T-helper 1 cell treated with Interleukin-12 subunit alpha and Interleukin-12 subunit beta and Interleukin-4 antibody, amounts not matched to agents 30 μg/mL and 1 μg/mL, for 36 hours (primary cell): Measurements from ENCODE around the gene ATP5ME.

Source experiments
- H3K27ac Mint-ChIP-seq: one replicate; pipeline ENCODE4 v1.8.0; 2021; ENCODE audit warnings: mild to moderate bottlenecking, mixed read lengths
- H3K27me3 Mint-ChIP-seq: one replicate; pipeline ENCODE4 v1.8.0; 2021; ENCODE audit warnings: low read depth, mixed read lengths
- H3K36me3 Mint-ChIP-seq: one replicate; pipeline ENCODE4 v1.8.0; 2021; ENCODE audit warnings: low read depth, mixed read lengths
- H3K4me1 Mint-ChIP-seq: one replicate; pipeline ENCODE4 v1.8.0; 2021; ENCODE audit warnings: low read depth, mixed read lengths
- H3K4me3 Mint-ChIP-seq: one replicate; pipeline ENCODE4 v1.8.0; 2021; ENCODE audit warnings: mild to moderate bottlenecking, moderate library complexity, mixed read lengths
- H3K9me3 Mint-ChIP-seq: one replicate; pipeline ENCODE4 v1.8.0; 2021; ENCODE audit warnings: mixed read lengths

ATP5ME gene

DNA sequence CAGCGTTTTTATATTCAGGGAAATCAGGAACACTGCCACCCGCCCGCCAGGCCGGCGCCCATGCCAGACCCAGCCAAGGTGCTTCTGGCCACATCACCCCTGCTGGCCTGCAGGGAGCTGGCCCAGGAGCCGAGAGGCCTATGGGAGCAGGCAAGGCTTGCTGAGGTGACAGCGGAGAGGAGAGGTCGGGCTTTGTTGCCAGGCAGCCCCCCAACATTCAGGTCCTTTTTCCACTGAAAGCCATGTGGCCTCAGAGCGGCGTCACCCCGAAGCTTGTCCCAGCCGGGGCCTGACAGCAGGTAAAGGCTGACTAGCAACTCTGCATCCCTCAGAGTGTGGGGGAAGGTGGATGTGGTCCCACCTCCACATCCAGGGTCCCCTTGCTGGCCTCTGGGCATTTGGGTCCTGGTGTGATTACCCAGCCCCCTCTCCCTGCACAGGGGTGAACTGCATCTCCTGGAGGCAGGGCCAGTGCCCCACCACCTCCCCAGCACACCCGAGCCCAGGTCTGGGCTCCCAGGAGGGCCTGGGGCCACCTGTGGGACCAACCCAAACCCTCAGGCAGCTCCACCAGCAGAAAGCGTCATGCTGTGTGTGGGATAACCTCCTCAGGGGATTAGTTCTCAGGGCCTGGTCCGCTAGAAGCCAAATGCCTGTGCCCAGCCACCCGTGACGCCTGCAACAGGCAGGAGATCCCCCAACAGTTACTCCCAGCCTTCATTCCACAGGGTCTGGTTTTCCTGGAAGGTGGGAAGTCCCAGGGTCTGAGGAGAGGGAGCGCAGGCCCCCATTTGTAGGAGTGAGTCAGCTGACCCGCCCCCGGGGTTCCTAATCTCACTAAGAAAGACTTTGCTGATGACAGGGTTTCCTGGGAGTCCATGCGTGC is 49.1 kb downstream of the ATP5ME start, which contains the start of gene PDE6B:
Gene PDE6B (plus strand): TSS at position 869 of the 886 bp plus-strand sequence. CDS start 54 bp downstream, outside the sequence.
- Mint-ChIP-seq H3K4me3 (no peak within 1 kb of the TSS), H3K4me1 (no peaks in the 10 kb centered on the region), H3K36me3 (no peaks in the 10 kb centered on the region), H3K27ac (no peak within 1 kb of the TSS), H3K27me3 (no peaks in the 10 kb centered on the region), H3K9me3 (peaks cover 3% of the 10 kb centered on the region)

DNA sequence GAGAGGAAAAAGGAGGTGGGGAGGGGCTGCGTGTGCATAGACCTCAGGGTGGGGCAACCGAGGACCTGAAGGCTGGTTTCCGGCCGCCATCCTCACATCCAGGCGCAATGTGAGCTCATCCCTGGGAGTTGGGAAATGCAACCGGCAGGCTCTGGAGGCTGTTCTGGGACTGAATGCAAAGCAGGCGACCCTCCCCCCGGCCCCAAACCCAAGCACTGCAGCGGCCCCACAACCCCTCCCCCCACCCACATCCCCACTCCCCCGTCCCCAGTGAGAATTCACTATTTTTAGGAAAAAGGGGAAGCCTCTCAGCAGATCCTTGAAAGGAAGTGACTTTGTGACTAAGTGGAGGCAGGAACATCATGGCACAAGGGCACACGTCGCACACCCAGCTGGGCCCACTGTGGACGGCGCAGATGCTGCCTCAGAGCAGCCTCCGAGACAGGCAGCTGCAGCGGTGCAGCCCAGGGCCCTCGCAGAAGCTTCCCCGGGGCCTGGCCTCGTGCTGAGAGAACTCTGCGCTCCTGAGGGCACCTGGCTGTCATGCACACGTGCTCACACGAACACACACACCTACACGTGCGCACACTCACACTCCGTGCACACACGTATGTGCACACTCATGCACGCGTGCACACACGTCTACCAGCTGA is 50.0 kb downstream of the ATP5ME start:
- Mint-ChIP-seq H3K9me3 (peaks cover 3% of the 10 kb centered on the region), H3K4me1 (no peaks in the 10 kb centered on the region), H3K27me3 (no peaks in the 10 kb centered on the region), H3K4me3 (no peak overlapping the region), H3K27ac (no peak overlapping the region), H3K36me3 (no peaks in the 10 kb centered on the region)

DNA sequence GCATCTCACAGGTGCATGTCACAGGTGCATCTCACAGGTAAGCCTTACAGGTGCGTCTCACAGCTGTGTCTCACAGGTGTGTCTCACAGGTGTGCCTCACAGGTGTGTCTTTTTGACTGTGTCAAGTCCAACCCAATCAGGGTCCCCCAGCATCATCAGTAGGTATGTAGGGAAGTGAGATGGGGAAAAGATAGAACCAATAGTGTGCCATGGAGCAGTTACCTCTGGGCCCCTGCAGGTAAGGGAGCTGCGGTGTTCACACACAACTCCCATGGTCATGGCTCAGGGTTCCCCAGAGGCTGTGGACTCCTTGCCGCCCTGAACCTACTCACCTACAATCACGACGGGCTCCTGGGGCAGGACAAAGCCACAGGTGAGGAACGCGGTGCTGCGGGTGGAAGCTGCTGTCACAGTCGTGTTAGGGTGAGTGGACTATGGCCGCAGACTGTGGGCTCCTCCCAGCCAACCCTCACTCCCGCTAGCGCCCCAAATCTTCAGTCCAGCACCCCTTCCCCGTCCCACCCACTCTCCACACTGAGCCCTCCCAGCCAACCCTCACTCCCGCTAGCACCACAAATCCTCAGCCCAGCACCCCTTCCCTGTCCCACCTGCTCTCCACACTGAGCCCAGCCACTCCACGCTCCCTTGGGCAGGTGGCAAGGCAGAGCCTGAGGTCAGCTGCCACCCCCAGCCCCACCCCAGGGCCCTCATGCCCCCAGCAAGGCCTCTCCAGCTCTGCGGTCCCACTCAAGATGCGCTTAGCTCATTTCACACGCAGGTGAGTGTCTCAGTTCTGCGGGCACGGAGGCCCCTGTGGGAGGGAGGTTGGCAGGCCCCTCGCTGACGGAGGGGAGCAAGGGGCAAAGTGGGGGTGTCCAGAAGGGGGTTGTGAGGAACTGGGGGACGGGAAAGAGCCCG is 50.8 kb downstream of the ATP5ME start:
- H3K36me3 Mint-ChIP-seq, result no peaks in the 10 kb centered on the region
- no peak overlapping the region for H3K4me3 Mint-ChIP-seq
- no peaks in the 10 kb centered on the region for H3K27me3 Mint-ChIP-seq
- no peak overlapping the region for H3K27ac Mint-ChIP-seq
- no peaks in the 10 kb centered on the region for H3K4me1 Mint-ChIP-seq
- H3K9me3 Mint-ChIP-seq, result peaks cover 3% of the 10 kb centered on the region
